HEK293T (cell line): ENCODE measurements around the gene ING3.
"Not testable (repeated sequence)": the region's sequence is repeated elsewhere in the genome, so short reads cannot be mapped to it uniquely, and the experiment has no call there.

Experiments used
- CTCF ChIA-PET: fragments of 350-600 bp; formaldehyde crosslinking; extraction: SDS; loops from one replicate; lab custom pipeline; 2021; ENCODE audit warnings: antibody characterized with exemption, inconsistent platforms; lab: Yijun Ruan, JAX
- POLR2A ChIA-PET: fragments of 350-600 bp; formaldehyde crosslinking; extraction: SDS; loops from one replicate; lab custom pipeline; 2020; ENCODE audit warnings: antibody characterized with exemption, inconsistent platforms; lab: Yijun Ruan, JAX
- DNase-seq: peaks from one replicate; pipeline ENCODE4 v3.0.0; 2012; ENCODE audit warnings: mixed read lengths; ENCODE audit errors: extremely low spot score
- ARNT ChIP-seq: fragments of 450-650 bp; IDR thresholded peaks from 2 replicates; pipeline ENCODE4 v1.6.1; 2017; ENCODE audit warnings: mild to moderate bottlenecking
- BHLHE40 ChIP-seq: fragments of 450-650 bp; IDR thresholded peaks from 2 replicates; pipeline ENCODE4 v1.6.1; 2016; ENCODE audit warnings: mild to moderate bottlenecking, moderate library complexity, borderline replicate concordance
- CTBP1 ChIP-seq: fragments of 450-650 bp; IDR thresholded peaks from 2 replicates; pipeline ENCODE4 v1.6.1; 2016; ENCODE audit warnings: borderline replicate concordance
- ELF4 ChIP-seq: fragments of 450-650 bp; IDR thresholded peaks from 2 replicates; pipeline ENCODE4 v1.6.1; 2017; ENCODE audit warnings: antibody characterized with exemption
- FOXA1 ChIP-seq: fragments of 450-650 bp; IDR thresholded peaks from 2 replicates; pipeline ENCODE4 v1.6.1; 2016; ENCODE audit warnings: mild to moderate bottlenecking
- FOXK2 ChIP-seq: fragments of 450-650 bp; IDR thresholded peaks from 2 replicates; pipeline ENCODE4 v1.6.1; 2016; ENCODE audit warnings: mild to moderate bottlenecking
- FOXM1 ChIP-seq: fragments of 450-650 bp; IDR thresholded peaks from 2 replicates; pipeline ENCODE4 v1.6.1; 2017; ENCODE audit warnings: mild to moderate bottlenecking, borderline replicate concordance
- HDGF ChIP-seq: fragments of 450-650 bp; IDR thresholded peaks from 2 replicates; pipeline ENCODE4 v1.6.1; 2017; ENCODE audit warnings: antibody characterized with exemption, borderline replicate concordance
- L3MBTL2 ChIP-seq: fragments of 450-650 bp; conservative IDR thresholded peaks from 2 replicates; pipeline ENCODE4 v1.6.1; 2016; ENCODE audit warnings: mild to moderate bottlenecking
- LEF1 ChIP-seq: fragments of 450-650 bp; IDR thresholded peaks from 2 replicates; pipeline ENCODE4 v1.6.1; 2017; ENCODE audit warnings: mild to moderate bottlenecking, borderline replicate concordance
- NFRKB ChIP-seq: fragments of 450-650 bp; IDR thresholded peaks from 2 replicates; pipeline ENCODE4 v1.6.1; 2016; ENCODE audit warnings: mild to moderate bottlenecking, moderate library complexity
- PKNOX1 ChIP-seq: fragments of 450-650 bp; IDR thresholded peaks from 2 replicates; pipeline ENCODE4 v1.6.1; 2016
- SP1 ChIP-seq: fragments of 450-650 bp; IDR thresholded peaks from 2 replicates; pipeline ENCODE4 v1.6.1; 2017
- SUZ12 ChIP-seq: fragments of 450-650 bp; IDR thresholded peaks from 2 replicates; pipeline ENCODE4 v1.6.1; 2016; ENCODE audit warnings: mild to moderate bottlenecking
- TARDBP ChIP-seq: fragments of 450-650 bp; IDR thresholded peaks from 2 replicates; pipeline ENCODE4 v1.6.1; 2016
- ZNF384 ChIP-seq: fragments of 450-650 bp; IDR thresholded peaks from 2 replicates; pipeline ENCODE4 v1.6.1; 2016

ING3 gene

DNA sequence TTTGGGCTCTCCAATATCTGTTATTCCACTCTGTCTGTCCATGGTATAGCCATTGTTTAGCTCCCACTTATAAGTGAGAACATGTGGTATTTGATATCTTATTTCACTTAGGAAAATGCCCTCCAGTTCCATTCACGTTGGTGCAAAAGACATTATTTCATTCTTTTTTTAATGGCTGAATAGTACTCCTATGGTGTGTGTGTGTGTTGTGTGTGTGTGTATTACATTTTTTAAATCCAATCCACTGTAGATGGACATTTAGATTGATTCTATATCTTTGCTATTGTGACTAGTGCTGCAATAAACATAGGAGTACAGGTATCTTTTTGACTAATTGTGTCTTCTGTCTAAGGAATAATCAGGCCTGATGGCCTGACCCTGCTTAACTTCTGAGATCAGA lies 30.5 kb downstream of the ING3 start:
- CTCF ChIA-PET = interaction anchor here (0.6 kb wide), 1 partner anchor 7 kb away, joined by 3 read pairs; no protein-coding TSS in a partner anchor

GRCh38 chr7:120981888-120982615 lies 31.5 kb downstream of the ING3 start:
- no peak for DNase-seq
- POLR2A ChIA-PET = no interaction called here

More for the DNA sequence above, 30.5 kb downstream of the ING3 start:
- POLR2A ChIA-PET = no interaction called here
- no peak for TF ChIP-seq HDGF
- TF ChIP-seq BHLHE40 = no peak
- TF ChIP-seq FOXK2 = no peak
- no peak for TF ChIP-seq FOXA1
- no peak for TF ChIP-seq SP1
- no peak for TF ChIP-seq L3MBTL2
- TF ChIP-seq TARDBP = no peak
- DNase-seq = no peak

GRCh38 chr7:120983592-120983991 lies 33.0 kb downstream of the ING3 start:
- POLR2A ChIA-PET, CTCF ChIA-PET, DNase-seq: not testable (repeated sequence)

More at GRCh38 chr7:120981888-120982615, 31.5 kb downstream of the ING3 start:
- TF ChIP-seq ZNF384 = no peak
- no peak for TF ChIP-seq FOXA1
- TF ChIP-seq SP1 = no peak
- no peak for TF ChIP-seq TARDBP
- no peak for TF ChIP-seq FOXK2
- TF ChIP-seq BHLHE40 = no peak
- no peak for TF ChIP-seq HDGF
- no peak for TF ChIP-seq ELF4
- TF ChIP-seq NFRKB = no peak
- TF ChIP-seq LEF1 = no peak
- TF ChIP-seq L3MBTL2 = no peak
- CTCF ChIA-PET = interaction anchor here (0.6 kb wide), 1 partner anchor 8 kb away, joined by 3 read pairs; no protein-coding TSS in a partner anchor

DNA sequence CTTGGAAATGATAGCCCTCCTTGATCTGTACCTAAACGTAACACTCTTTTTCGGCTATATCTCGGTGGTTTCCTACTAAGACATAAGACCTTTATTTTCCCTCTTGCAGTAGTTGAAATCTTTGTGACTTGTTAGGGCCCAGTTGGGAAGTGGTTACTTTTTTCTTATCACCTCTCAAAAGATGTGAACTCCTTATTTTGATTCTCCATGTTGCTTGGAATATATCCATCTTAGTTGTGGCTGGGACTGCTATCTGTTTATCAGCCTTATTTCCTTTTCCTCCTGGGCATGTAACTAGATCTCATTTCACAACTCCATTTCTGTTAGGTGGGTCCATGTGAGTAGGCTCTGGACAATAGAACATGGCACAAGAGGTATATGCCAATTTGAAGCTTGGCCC lies 33.8 kb downstream of the ING3 start:
- no peak for DNase-seq
- TF ChIP-seq SP1 (no peak), FOXK2 (no peak), FOXA1 (no peak), PKNOX1 (no peak), LEF1 (no peak), CTBP1 (no peak), HDGF (no peak), ARNT (no peak), SUZ12 (no peak), TARDBP (no peak), NFRKB (no peak), BHLHE40 (no peak), ELF4 (no peak), FOXM1 (no peak), ZNF384 (no peak)
- CTCF ChIA-PET = interaction anchor here (0.6 kb wide), 1 partner anchor 456 kb away, joined by 3 read pairs; no protein-coding TSS in a partner anchor
- POLR2A ChIA-PET = no interaction called here

GRCh38 chr7:120985130-120985758 lies 34.7 kb downstream of the ING3 start:
- TF ChIP-seq CTBP1 (no peak), FOXM1 (no peak), PKNOX1 (0 out of 2 replicates have a peak, but pooled peaks have one; percentile 37), ELF4 (no peak)
- POLR2A ChIA-PET = interaction anchor here (1.0 kb wide), 1 partner anchor 39 kb away, joined by 3 read pairs; no protein-coding TSS in a partner anchor
- CTCF ChIA-PET = interaction anchor here (0.6 to 0.7 kb wide), 2 partner anchors 9 to 455 kb away, joined by 3 read pairs; no protein-coding TSS in a partner anchor
- DNase-seq = no peak

DNA sequence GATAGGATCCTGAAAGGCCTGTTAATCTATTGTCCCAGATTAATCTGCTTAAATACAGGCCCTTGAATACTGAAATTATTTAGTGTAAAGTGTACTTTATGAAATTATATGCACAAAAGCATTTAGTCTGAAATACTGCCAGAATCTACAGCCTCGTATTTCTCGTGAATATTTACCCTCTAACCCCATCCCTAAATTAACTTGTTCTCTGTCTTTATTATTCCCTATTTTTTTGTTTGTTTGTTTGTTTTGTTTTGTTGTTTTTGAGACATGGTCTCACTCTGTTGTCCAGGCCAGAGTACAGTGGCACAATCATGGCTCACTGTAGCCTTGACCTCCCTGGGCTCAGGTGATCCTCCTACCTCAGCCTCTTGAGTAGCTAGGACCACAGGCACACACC lies 35.3 kb downstream of the ING3 start:
- no peak for DNase-seq
- TF ChIP-seq SP1 = no peak
- TF ChIP-seq LEF1 = no peak
- no peak for TF ChIP-seq TARDBP
- TF ChIP-seq PKNOX1 = no peak
- TF ChIP-seq HDGF = no peak
- TF ChIP-seq BHLHE40 = no peak
- ChIA-PET CTCF (interaction anchor here (0.7 to 1.8 kb wide), 3 partner anchors 10 to 97 kb away, joined by 3 to 11 read pairs (median 3); no protein-coding TSS in a partner anchor), POLR2A (interaction anchor here (1.0 kb wide), 1 partner anchor 38 kb away, joined by 3 read pairs; no protein-coding TSS in a partner anchor)
